Embryonic facial prominence (tissue), 1 donor: ENCODE measurements around the gene SIL1.
"Not testable (repeated sequence)": the region's sequence is repeated elsewhere in the genome, so short reads cannot be mapped to it uniquely, and the experiment has no call there.

ENCODE experiments used
- DNase-seq: peaks from one replicate; pipeline ENCODE4 v3.0.0-alpha.2; 2016; ENCODE audit errors: extremely low spot score

Gene SIL1

DNA sequence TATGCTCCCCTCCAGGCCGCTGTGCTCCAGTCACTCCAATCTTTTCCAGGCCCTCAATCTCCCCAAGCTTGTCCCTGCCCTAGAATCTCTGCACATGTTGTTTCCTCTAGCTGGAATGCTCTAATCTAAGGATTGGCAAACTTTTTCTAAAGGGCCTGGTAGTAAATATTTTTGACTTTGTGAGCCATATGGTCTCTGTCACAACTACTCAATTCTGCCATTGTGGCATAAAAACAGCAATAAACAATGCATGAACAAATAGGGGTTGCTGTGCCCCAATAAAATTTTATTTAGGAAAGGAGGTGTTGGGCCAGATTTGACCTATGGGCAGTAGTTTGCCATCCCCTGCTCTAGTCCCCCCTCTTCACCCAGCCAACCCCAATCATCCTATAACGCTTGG is 172.5 kb downstream of the SIL1 start:
- DNase-seq: no peak

DNA sequence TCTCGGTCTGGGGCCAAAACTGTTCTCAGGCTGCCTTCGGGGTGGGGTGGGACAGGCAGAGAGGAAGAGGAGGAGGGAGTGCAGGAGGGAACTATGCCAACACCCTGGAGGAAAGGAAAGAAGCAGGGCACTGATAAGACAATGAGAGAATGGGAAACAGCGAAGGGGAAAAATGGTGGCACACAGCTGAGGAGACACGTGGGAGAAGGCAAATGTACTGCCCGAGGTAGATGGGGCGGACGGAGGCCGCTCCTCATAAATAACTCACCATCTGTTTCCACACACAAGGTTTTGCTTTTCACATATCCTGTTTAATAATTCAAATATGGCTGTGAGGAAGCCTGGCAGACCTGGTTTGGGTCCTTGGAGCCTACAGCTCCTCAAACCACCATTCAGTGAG is 174.9 kb downstream of the SIL1 start:
- DNase-seq: no peak

DNA sequence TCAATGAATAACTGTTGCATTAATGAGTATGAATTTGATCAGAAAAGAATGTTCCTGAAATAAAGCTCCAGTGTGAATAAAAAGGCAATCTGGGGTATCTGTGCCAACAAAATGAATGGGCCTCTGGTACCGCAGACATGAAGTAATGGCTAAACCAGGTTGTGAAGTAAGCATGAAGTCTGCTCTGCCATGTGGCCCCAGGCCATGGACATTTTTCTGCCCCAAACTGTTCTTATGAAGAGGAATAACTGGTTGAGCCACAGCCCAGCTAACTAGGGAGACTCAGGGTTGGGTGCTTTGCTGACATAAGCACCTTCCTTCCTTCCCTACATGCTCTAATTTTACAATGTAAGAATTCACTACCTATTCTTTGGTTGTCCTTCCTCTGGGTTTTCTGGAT is 175.6 kb downstream of the SIL1 start:
- DNase-seq: no peak

DNA sequence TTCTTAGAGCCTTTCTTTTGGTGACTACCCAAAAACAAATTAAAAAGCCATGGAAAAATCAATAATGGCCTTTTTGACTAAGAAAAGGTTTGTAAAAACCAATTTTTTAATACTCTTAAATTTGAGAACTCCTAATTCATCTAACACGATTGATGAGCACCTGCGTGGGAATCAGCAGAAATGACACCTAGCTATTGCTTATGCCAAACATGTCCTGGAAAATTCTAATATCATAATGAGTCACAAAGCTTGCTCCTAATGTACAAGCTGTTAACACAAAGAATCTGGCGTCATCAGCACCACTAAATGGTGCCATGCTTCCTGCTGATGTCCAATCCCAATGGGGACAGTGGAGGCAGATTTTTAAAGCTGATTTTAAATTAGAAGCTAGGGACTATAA is 176.8 kb downstream of the SIL1 start:
- no peak for DNase-seq

DNA sequence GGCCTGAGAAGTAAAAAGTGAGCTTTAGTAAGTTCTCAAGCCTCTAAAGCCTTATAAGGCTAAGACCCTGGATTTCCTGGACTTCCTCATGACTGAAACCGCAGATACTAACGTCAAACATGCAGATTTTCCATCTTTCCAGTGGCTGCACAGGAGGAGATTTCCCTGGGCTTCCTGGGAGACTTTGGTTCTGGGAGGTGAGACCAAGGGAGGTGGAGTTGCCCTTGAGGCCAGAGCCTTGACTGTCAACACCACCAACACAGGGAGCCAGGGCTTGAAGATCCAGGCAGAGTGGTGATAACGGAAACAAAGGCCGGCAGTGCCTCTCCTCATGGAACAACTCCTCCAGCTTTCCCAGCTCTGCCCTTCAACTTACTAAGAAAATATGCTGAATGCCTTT is 178.3 kb downstream of the SIL1 start:
- DNase-seq: no peak

DNA sequence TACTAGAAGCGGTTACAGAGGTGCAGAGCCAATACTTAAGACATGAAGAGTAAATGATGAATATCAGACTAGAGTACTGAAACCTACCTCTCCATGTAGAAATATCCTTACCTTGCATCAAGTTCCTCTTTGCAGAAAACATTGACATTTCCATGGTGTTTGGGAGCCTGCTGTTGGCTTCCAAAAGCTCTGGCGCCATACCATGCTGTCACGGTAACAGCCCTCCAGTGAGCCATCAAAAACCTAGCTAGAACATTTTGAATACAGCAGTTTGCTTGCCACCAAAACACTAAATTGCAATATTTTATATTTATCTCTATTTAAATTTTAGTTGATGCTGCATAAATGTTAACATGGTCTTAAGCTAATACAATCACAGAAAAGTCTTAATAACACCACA is 179.0 kb downstream of the SIL1 start:
- no peak for DNase-seq

GRCh38 chr5:139017624-139018023 is 180.5 kb downstream of the SIL1 start:
- DNase-seq: no peak

GRCh38 chr5:139016186-139016585 is 182.0 kb downstream of the SIL1 start:
- no peak for DNase-seq

DNA sequence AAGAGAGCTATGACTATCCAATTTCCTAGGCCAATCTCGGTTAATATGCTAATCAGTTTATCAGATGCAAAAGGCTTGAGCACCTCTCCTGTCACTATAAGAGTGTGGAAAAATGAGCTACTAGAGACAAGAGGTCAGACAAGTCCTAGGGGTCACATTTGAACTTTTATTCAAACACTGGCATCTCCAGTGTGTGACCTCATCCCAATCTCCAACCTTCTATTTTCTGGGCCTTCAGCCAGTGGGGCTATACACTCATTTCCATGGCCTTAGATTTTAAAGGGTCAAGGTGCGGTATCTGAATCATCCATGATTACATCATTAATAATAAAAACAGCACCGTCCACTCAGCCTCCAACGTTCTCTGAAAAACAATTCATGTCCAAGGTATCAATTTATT is 183.4 kb downstream of the SIL1 start:
- no peak for DNase-seq

- DNase-seq: no peak
Observed at GRCh38 chr5:139012176-139012575, 186.0 kb downstream of the SIL1 start.

- not testable (repeated sequence) for DNase-seq
Observed at GRCh38 chr5:139011156-139011555, 187.0 kb downstream of the SIL1 start.

DNA sequence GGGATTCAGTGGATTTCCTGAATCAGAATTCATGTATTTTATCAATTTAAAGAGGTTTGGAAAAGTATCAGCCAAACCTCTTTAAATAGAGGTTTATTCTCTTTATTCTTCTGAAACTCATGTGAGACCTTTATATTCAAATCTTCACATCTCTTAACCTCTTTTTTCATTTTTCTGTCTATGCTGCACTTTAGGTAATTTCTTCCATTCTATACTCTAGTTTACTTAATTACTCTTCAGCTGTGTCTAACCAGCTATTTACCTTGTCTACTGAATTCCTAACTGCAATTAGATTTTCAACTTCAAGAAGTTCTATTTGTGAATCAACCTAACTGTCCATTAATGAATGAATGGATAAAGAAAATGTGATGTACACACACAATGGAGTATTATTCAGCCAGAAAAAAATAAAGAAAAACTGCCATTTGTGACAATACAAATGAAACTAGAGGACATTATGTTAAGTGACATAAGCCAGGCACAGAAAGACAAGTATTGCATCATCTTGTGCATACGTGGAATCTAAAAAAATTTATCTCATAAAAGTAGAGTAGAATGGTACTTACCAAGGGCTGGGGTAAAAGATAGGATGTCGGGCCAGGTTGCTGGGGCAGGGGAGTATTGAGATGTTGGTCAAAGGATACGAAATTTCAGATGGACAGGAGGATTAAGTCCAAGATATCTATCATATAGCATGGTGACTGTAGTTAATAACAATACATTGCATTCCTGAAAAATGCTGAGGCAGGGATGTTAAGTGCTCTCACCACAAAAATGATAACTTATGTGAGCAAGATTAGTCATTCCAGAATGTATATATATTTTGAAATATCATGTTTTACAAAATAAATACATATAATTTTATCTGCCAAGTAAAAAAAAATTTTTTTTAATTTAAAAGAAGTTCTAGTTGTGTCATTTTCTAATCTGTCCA is 193.5 kb downstream of the SIL1 start:
- DNase-seq: no peak

- DNase-seq: no peak
Observed at GRCh38 chr5:138999674-139000073, 198.5 kb downstream of the SIL1 start.

DNA sequence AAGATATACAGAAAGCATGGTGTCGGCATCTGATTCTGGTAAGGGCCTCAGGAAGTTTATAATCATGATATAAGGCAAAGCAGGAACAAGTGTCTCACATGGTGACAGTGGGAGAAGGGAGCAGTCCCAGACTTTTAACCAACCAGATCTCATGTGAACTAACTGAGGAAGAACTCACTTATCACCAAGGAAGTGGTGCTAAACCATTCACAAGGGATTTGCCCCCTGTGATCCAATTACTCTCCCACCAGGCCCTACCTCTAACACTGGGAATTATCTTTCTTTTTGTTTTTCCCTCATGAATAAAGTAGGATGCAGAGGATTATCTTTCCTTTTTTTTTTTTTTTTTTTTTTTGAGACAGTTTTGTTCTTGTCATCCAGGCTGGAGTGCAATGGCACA is 199.6 kb downstream of the SIL1 start:
- no peak for DNase-seq

GRCh38 chr5:138996120-138996519 is 202.0 kb downstream of the SIL1 start:
- no peak for DNase-seq

GRCh38 chr5:138990986-138991590 is 207.1 kb downstream of the SIL1 start:
- no peak for DNase-seq

GRCh38 chr5:138989720-138990119 is 208.4 kb downstream of the SIL1 start:
- DNase-seq: no peak

DNA sequence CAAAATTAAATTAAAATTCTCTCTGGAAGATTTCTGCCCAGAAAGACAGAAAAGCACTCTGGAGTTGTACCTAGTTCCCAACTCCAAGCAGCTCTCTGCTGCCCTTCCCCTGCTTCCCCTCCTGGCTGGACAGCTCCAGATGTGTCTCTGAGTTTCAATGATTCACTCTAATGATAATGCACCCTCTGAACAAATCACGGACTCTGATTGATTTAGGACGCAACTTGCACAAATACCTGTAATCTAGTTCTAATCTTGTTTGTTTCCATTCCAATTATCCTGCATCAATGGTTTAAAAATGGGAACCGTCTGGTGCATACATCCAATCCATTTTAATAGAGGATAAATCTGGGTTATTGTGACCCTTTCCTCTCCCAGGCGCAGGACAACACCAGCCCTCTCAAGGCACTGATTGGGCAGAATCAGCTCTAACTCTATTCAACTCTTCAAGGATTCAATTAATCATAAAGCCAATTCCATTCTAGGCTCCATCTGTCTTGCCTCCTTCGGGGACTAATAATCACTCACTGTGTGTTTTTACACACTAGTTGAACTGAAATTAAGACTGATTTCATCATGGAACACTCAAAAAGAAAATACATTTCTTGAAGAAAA is 211.9 kb downstream of the SIL1 start:
- no peak for DNase-seq

DNA sequence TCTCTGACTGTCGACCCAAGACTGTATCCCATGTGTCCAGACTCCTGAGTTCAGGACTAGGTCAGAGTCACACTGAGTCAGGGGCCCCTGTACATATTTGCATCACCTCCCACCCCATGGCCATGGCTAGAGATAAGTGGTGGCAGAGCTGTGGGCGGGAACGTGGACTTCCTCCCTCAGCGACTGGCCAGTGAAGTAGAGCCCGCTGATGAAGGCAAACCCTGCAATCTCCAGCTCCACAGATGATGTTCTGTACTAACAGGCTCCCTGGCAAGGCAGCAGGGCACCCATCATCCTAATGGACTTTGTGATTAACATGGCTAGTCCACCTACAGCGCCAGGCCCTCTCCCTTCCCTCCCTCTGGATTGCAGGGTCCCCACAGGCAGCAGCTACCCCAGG is 212.5 kb downstream of the SIL1 start:
- DNase-seq: no peak

- no peak for DNase-seq
Observed at GRCh38 chr5:138985256-138985655, 212.9 kb downstream of the SIL1 start.

- no peak for DNase-seq
Observed at GRCh38 chr5:138983984-138984383, 214.2 kb downstream of the SIL1 start.

DNA sequence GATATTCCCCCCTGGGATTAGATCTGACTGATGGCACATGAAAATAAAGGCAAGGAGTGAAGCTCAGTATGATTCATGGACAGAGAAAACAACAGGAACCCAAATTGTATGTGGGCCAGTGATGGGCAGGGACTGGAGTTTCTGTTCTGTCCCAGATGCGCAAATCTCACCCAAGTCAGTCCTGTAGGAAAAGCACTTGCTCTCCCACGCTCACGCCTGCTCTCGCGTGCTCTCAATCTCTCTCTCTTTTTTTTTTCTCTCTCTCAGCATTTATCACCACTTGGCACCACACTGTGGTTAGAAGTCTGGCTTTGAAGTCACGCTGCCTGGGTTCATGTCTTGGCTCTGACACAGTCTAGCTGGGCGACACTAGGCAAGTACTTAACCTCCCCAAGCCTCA is 216.6 kb downstream of the SIL1 start:
- no peak for DNase-seq

GRCh38 chr5:138981131-138981530 is 217.0 kb downstream of the SIL1 start:
- no peak for DNase-seq
